WI38 (cell line): ENCODE measurements around the gene UBE2G2.

ENCODE experiments used
- H3K4me3 ChIP-seq: 2 replicates; pipeline ENCODE4 v1.5.1; 2011; ENCODE audit warnings: low read depth, mild to moderate bottlenecking, control low read depth, low read length
- TF ChIP-seq, protein P1 (sequence below): IDR thresholded peaks from 2 replicates; pipeline ENCODE4 v1.5.1; 2012; ENCODE audit warnings: low read depth, mild to moderate bottlenecking, control low read depth, low read length

The UBE2G2 gene

DNA sequence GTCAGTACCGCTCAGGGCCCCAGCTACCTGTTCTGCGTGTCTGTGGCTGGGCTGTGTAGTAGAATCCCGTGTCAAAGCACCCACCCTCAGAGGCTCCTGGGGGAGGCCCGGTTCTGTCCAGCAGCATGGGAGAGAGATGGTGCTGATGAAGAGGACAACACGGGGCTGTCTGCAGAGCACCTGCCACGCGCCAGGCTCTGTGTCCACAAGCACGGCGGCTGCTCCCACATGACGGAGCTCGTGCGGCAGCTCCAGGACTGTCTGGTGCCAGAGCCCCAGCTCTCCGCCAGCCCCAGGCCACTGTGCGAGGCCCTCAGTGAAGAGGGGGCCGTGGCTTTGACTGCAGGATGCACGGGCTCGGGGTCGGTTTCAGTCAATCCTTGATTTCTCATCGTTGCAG is 48.3 kb downstream of the UBE2G2 start:
- H3K4me3 ChIP-seq: no peak overlapping the region
- TF ChIP-seq, protein P1, sequence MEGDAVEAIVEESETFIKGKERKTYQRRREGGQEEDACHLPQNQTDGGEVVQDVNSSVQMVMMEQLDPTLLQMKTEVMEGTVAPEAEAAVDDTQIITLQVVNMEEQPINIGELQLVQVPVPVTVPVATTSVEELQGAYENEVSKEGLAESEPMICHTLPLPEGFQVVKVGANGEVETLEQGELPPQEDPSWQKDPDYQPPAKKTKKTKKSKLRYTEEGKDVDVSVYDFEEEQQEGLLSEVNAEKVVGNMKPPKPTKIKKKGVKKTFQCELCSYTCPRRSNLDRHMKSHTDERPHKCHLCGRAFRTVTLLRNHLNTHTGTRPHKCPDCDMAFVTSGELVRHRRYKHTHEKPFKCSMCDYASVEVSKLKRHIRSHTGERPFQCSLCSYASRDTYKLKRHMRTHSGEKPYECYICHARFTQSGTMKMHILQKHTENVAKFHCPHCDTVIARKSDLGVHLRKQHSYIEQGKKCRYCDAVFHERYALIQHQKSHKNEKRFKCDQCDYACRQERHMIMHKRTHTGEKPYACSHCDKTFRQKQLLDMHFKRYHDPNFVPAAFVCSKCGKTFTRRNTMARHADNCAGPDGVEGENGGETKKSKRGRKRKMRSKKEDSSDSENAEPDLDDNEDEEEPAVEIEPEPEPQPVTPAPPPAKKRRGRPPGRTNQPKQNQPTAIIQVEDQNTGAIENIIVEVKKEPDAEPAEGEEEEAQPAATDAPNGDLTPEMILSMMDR: no peak

DNA sequence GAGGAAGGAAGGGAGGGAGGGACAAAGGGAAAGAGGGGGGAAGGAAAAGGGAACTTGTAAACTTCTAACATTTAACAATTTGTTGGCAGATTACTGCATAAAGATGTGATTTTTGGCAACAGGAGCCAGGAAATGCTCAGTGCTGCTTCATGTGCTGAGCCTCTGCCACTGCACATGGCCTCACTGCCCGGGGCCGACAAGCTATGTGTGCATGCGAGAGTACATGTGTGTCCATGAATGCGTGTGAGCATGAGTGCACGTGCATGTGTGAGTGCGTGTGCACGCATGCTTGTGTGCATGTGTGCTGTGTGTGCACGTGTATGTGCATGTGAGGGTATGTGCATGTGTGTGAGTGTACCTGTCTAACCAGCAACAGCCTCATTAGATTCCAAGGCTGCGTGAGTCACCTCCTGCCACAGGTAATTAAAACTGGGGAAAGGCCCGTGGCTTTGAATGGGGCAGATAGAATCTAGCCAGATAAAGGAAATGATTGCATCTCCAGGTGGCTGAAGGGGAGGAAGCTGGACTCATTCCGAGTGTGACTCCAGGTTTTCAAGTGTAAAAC is 48.9 kb downstream of the UBE2G2 start:
- H3K4me3 ChIP-seq: no peak overlapping the region
- TF ChIP-seq, protein P1: no peak

DNA sequence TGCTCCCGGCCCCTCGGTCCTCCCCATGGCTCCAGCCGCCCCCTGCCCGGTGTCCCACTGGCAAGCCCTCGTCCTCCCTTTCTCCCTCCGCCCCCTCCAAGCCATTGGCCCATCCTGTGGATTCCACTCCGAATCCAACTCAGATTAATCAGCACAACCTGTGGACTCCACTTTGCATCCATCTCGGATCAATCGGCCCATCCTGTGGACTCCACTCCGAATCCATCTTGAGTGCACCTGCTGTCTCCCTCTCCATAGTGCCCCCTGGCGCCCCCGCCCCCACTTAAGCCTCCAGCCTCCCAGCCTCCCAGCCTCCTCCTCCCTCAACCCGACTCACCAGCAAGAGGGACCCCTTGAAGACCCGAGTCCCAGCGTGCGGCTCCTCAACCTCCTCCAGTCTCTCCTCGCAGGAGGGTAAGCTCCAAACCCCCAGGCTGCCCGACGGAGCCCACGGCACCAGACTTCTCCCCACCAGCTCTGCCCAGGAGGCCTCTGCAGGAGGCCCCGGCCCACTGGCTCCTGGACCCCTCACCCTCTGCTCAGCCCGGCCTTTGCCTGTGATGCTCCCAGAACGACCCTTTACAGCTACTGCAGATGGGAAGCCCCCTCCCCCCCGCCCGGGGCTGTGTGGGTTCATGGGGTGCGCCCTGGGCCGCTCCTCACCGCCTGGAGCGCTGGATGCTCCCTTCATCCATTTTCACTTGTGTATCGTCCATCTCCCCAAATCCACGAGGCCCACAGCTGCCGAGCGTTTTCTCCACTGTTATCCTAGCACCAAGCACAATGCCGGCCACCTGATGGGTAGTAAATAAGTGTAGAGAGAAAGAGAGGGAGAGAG is 49.6 kb downstream of the UBE2G2 start:
- H3K4me3 ChIP-seq: no peak overlapping the region
- TF ChIP-seq, protein P1: no peak

DNA sequence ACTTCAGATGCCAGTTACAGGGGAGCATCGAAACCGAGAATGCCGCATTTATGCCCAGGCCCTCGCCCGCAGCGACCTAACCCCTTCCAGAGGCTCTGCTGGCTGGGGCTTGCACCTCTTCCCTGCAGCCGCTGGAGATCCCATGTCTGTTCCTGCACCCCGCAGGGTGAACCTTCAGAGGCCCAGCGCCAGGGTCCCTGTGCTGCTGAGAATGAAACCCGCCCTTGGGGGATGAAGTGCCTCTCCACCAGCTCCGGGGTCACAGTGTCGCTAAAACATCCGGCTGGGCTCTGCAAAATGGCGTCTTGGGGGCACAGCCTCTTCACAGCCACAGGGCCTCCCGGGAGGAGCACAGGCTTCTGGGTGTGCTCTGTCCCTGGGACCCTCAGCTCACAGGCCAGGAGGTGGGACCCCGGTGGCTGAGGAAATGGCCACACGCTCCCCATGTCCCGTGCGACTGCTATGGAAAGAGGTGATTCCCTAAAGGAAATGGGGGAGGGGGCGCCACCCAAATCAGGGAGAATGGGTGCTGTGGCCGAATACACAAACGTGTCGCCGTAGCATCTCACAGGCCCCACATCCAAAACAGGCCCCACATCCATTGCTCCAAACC is 50.3 kb downstream of the UBE2G2 start:
- H3K4me3 ChIP-seq: no peak overlapping the region
- TF ChIP-seq, protein P1: no peak

DNA sequence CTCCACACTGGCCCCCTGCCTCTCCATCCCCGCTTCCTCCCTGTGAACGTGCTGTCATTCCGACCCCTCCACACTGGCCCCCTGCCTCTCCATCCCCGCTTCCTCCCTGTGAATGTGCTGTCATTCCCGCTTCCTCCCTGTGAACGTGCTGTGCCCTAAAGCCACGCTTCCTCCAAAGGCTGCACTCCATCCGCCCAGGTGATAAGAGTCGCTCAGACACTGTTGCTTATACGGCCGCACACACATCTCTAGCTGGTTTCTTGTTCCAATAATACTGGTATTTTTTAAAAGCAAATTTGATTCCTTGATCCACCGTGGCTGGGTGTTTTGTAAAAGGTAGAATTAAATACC is 51.0 kb downstream of the UBE2G2 start:
- TF ChIP-seq, protein P1: no peak
- H3K4me3 ChIP-seq: no peak overlapping the region

DNA sequence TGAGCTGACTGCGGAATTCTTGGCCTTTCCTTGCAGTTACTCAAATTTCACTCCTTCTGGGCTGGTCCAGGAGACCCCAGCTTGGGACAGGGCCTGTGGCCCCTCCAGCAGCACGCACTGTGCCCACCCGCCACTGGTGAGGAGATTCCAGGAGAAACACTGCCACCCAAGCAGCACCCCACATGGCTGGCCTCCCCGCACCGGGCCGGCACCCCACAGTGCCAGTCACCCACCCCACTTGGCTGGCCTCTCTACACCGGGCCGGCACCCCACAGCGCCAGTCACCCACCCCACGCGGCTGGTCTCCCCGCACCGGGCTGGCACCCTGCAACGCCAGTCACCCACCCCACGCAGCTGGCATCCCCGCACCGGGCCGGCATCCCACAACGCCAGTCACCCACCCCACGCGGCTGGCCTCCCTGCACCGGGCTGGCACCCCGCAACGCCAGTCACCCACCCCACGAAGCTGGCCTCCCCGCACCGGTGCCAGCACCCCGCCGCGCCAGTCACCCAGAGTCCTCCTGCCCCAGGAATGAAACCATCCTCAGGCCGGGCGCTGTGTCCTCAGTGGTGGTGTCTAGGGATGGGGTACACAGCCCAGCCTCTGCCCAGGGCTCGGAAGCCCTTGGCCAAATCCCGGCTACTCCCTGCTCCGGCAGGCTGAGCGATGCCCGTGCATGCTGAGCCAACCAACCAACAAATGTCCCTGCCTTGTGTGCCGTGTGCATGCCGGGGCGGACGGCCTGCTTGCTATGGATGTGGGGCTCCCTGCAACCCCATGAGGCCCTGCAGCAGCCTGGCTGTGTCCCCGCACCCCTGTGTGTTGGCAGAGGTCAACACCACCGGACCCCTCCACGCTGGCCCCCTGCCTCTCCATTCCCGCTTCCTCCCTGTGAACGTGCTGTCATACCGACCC is 51.6 kb downstream of the UBE2G2 start:
- TF ChIP-seq, protein P1: no peak
- H3K4me3 ChIP-seq: no peak overlapping the region
